ENCODE results near the gene CCDC57.

Gene CCDC57

DNA sequence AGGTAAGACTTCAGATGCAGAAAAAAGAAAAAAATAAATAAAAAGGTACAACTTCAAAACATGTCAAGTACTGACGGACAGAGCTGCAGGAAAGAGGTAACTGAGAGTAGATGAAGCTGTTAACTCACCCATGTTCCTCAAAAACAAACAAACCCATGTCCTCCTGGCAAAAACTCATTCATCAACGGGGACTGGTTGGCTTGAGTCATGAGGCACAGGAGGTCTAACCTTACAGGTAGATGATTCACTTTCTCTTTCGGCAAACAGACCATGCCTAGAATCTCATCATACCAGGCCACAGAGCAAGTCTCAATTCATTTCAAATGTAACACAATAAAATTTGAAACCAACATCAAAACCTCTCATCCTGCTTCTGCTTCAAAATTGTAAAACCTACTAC lies 102.3 kb downstream of the CCDC57 start:
- ChIA-PET POLR2A (ENCODE audit: low non-redundant PET) (no interaction called here), CTCF (no interaction called here)
- DNase-seq (ENCODE audit: low spot score): peak; percentile 92
- TF ChIP-seq CTCF (conservative IDR thresholded peaks at IDR 0.05; ENCODE audit: low read depth): no peak
- H3K27ac ChIP-seq: peak overlapping the region; percentile 96

- no peak for DNase-seq (ENCODE audit: low spot score)
- TF ChIP-seq CTCF (conservative IDR thresholded peaks at IDR 0.05; ENCODE audit: low read depth): no peak
- H3K27ac ChIP-seq: peak overlapping the region; percentile 96
- ChIA-PET POLR2A (ENCODE audit: low non-redundant PET) (no interaction called here), CTCF (no interaction called here)
Observed at GRCh38 chr17:82108961-82109475, 103.6 kb downstream of the CCDC57 start.

GRCh38 chr17:82108496-82108945 lies 104.1 kb downstream of the CCDC57 start:
- CTCF ChIA-PET: no interaction called here
- peak overlapping the region; percentile 96 for H3K27ac ChIP-seq
- TF ChIP-seq CTCF (conservative IDR thresholded peaks at IDR 0.05; ENCODE audit: low read depth): no peak
- DNase-seq (ENCODE audit: low spot score): no peak
- POLR2A ChIA-PET (ENCODE audit: low non-redundant PET): no interaction called here

DNA sequence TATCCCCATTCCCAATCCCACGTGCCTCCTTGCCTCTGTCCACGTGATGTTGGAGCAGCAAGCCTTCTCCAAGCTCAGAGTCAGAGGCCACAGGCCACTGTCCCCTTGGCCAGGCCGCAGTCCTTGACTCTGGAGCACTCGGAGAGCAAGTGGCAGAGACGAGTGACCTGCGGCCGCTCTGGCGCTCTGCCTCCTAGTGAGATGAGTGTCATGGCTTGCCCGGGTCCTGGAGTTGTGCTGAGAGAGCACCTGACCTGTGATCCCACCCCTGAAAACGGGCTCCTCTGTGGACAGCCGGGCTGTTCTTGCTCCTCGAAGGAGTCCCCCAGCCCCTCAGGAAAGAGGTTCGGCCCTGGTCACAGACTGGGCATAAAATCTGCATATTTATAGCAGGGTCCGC lies 104.6 kb downstream of the CCDC57 start:
- CTCF ChIA-PET: no interaction called here
- no peak for DNase-seq (ENCODE audit: low spot score)
- no peak for TF ChIP-seq CTCF (conservative IDR thresholded peaks at IDR 0.05; ENCODE audit: low read depth)
- POLR2A ChIA-PET (ENCODE audit: low non-redundant PET): no interaction called here
- peak overlapping the region; percentile 96 for H3K27ac ChIP-seq

- TF ChIP-seq CTCF (conservative IDR thresholded peaks at IDR 0.05; ENCODE audit: low read depth): no peak
- no peak for DNase-seq (ENCODE audit: low spot score)
- H3K27ac ChIP-seq: peak overlapping the region; percentile 96
- CTCF ChIA-PET: no interaction called here
- POLR2A ChIA-PET (ENCODE audit: low non-redundant PET): no interaction called here
Observed at GRCh38 chr17:82107341-82107860, 105.2 kb downstream of the CCDC57 start.

GRCh38 chr17:82106688-82107305 lies 105.8 kb downstream of the CCDC57 start:
- ChIA-PET POLR2A (ENCODE audit: low non-redundant PET) (no interaction called here), CTCF (interaction anchor here (0.5 to 0.9 kb wide), 3 partner anchors 10 to 415 kb away, joined by 3 read pairs; partner anchors contain the start of gene RAC3)
- no peak for TF ChIP-seq CTCF (conservative IDR thresholded peaks at IDR 0.05; ENCODE audit: low read depth)
- no peak for DNase-seq (ENCODE audit: low spot score)
- peak overlapping the region; percentile 96 for H3K27ac ChIP-seq
